Right lobe of liver (tissue), 6 donors: ENCODE results near the gene TPM2. TPM values are rescaled to one million over a fixed set of nuclear protein-coding genes. Genes with fewer than 3 reads are reported as not detected.

ENCODE experiments used
- ATAC-seq, 4 donors: fragments of 200-7000 bp; cut with Tn5 transposase; one replicate each; pipeline ENCODE4 v1.9.1; 2020; ENCODE audit warnings: mild to moderate bottlenecking in 4 of 4, moderate library complexity in 4 of 4
- DNase-seq, 3 donors: peaks; one replicate each; pipeline ENCODE4 v3.0.0-alpha.2; 2020
- H3K27ac ChIP-seq, 3 donors: fragments of 200-600 bp; one replicate each; pipeline ENCODE4 v1.8.0; 2022
- H3K27me3 ChIP-seq, 2 donors: fragments of 200-600 bp; one replicate each; pipeline ENCODE4 v1.8.0; 2022
- H3K36me3 ChIP-seq, 4 donors: fragments of 200-600 bp; sonication (generic) in 1 of 4; one replicate each; pipeline versions ENCODE4 v1.5.1 to v1.8.0; 2017 to 2022; ENCODE audit warnings: control low read depth in 1 of 4
- H3K4me1 ChIP-seq, 4 donors: fragments of 200-600 bp; sonication (generic) in 1 of 4; one replicate each; pipeline versions ENCODE4 v1.5.1 to v1.8.0; 2017 to 2022; ENCODE audit warnings: control low read depth in 1 of 4
- H3K4me3 ChIP-seq, 3 donors: fragments of 200-600 bp; one replicate each; pipeline ENCODE4 v1.8.0; 2022
- H3K9me3 ChIP-seq, 4 donors: fragments of 200-600 bp; sonication (generic) in 1 of 4; one replicate each; pipeline versions ENCODE4 v1.5.1 to v1.8.0; 2017 to 2022; ENCODE audit warnings: control low read depth in 1 of 4
- POLR2A ChIP-seq: fragments of 450-650 bp; IDR thresholded peaks from one replicate; pipeline ENCODE4 v1.6.1; 2017; ENCODE audit warnings: antibody characterized with exemption, mild to moderate bottlenecking
- WGBS: methylation state at CpG from one replicate; pipeline ENCODE4 v1.1.6; 2018; ENCODE audit warnings: low coverage, low lambda C conversion rate; ENCODE audit not compliant: insufficient coverage; ENCODE audit errors: missing lambda C conversion rate; 5-methylcytosine and 5-hydroxymethylcytosine counted together
- intact Hi-C, 2 donors: fragments of 100-400 bp; cut with DNase I; formaldehyde crosslinking; loops; one replicate each; pipeline versions ENCODE4 v1.11.2 to v1.14.1; 2022
- total RNA-seq, 6 experiments: library from RNA; depleted of rRNA in 2 of 6; stranded (reverse); fragments of >200 nt in 2 of 6; fragmentation: NEBNext Ultra II Directional in 3 of 6; extraction: Animal tissue kit (Norgen Biotek cat#: 25700) in 3 of 6; gene quantifications; one replicate each; pipeline versions ENCODE4 v1.1.0 to v1.2.4, GENCODE V29; 2016 to 2023
- TF ChIP-seq, protein P1 (sequence below), 4 donors: fragments of 200-600 bp in 3 of 4; fragments of 450-650 bp in 1 of 4; IDR thresholded peaks; one replicate each; pipeline versions ENCODE4 v1.5.1 to v1.8.0; 2016 to 2022; ENCODE audit warnings: antibody characterized with exemption in 4 of 4, mild to moderate bottlenecking in 2 of 4
- donor health status: DM: no; HTN: yes; CAD: no.
- donor health status: DM: no; HTN: no; CAD: no.
- donor health status: DM: no; HTN: no; CAD: no.
- donor health status: DM: no; HTN: yes; CAD: no.
- donor health status: DM: no; HTN: yes; CAD: no.

Gene TPM2
- total RNA-seq, 6 experiments from 2014 or later = 4.7 to 23.3 (median 12.4) TPM

DNA sequence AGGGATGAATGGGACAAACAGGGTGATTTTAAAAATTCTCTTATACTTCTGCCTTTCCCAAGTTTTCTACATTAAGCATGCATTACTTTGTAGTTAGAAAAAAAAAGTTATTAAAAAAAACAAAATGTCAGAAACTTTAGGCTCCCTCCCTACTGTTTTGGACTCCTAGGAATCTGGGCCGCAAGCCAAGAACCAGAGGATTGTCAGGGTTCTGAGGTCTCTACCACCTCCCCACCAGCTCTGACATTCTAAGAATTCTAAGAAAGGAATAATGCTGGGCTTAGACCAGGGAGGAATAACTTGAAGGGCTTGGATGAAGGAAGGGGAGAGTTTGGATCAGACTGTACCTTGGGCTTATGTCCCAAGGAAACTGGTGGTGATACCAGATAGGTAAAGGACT, 23.7 kb downstream of the TPM2 start:
- intact Hi-C loops = loop anchor here in 1 of 2 donors (10.0 kb wide), 1 partner anchor 59 kb away; no protein-coding TSS in a partner anchor
- Histone ChIP-seq H3K36me3 (no peaks in the 10 kb centered on the region), H3K27me3 (no peaks in the 10 kb centered on the region), H3K4me3 (no peak overlapping the region), H3K27ac (no peak overlapping the region), H3K4me1 (peaks cover 0 to 33% (median 6%) of the 10 kb centered on the region in 4 donors), H3K9me3 (no peaks in the 10 kb centered on the region)
- ATAC-seq (no peak), DNase-seq (peak in 1 of 3 donors; percentile 16)
- WGBS = 60% methylated on average over 1 of the region's 1 CpG
- TF ChIP-seq, protein P1, sequence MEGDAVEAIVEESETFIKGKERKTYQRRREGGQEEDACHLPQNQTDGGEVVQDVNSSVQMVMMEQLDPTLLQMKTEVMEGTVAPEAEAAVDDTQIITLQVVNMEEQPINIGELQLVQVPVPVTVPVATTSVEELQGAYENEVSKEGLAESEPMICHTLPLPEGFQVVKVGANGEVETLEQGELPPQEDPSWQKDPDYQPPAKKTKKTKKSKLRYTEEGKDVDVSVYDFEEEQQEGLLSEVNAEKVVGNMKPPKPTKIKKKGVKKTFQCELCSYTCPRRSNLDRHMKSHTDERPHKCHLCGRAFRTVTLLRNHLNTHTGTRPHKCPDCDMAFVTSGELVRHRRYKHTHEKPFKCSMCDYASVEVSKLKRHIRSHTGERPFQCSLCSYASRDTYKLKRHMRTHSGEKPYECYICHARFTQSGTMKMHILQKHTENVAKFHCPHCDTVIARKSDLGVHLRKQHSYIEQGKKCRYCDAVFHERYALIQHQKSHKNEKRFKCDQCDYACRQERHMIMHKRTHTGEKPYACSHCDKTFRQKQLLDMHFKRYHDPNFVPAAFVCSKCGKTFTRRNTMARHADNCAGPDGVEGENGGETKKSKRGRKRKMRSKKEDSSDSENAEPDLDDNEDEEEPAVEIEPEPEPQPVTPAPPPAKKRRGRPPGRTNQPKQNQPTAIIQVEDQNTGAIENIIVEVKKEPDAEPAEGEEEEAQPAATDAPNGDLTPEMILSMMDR (IDR thresholded peaks at IDR 0.05) = no peak
- TF ChIP-seq POLR2A = no peak

DNA sequence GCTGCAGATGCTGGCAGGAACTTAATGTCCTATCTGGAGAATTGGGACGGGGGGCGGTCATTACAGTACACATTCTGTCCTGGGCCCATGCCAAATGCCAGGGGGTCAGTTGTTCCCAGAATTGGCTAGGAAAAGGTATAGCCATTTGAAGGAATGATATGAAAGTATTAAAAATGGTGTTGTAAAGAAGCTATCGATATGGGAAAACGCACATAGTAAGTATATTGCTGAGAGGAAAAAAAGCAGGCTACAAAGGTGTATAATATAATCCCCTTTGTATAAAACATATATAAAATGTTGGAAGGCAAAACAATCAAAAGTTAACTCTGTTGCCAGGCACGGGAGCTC, 24.3 kb downstream of the TPM2 start:
- 28% methylated on average over 5 of the region's 5 CpGs for WGBS
- Histone ChIP-seq H3K27ac (peak overlapping the region in 1 of 3 donors; percentile 26), H3K4me1 (peaks cover 0 to 38% (median 7%) of the 10 kb centered on the region in 4 donors), H3K4me3 (peak overlapping the region; percentile 18 to 58 (median 48)), H3K27me3 (no peaks in the 10 kb centered on the region), H3K36me3 (no peaks in the 10 kb centered on the region), H3K9me3 (no peaks in the 10 kb centered on the region)
- intact Hi-C loops = loop anchor here in 1 of 2 donors (10.0 kb wide), 1 partner anchor 59 kb away; no protein-coding TSS in a partner anchor
- no peak for TF ChIP-seq POLR2A
- TF ChIP-seq, protein P1 (IDR thresholded peaks at IDR 0.05) = no peak
- ATAC-seq (no peak), DNase-seq (no peak)

DNA sequence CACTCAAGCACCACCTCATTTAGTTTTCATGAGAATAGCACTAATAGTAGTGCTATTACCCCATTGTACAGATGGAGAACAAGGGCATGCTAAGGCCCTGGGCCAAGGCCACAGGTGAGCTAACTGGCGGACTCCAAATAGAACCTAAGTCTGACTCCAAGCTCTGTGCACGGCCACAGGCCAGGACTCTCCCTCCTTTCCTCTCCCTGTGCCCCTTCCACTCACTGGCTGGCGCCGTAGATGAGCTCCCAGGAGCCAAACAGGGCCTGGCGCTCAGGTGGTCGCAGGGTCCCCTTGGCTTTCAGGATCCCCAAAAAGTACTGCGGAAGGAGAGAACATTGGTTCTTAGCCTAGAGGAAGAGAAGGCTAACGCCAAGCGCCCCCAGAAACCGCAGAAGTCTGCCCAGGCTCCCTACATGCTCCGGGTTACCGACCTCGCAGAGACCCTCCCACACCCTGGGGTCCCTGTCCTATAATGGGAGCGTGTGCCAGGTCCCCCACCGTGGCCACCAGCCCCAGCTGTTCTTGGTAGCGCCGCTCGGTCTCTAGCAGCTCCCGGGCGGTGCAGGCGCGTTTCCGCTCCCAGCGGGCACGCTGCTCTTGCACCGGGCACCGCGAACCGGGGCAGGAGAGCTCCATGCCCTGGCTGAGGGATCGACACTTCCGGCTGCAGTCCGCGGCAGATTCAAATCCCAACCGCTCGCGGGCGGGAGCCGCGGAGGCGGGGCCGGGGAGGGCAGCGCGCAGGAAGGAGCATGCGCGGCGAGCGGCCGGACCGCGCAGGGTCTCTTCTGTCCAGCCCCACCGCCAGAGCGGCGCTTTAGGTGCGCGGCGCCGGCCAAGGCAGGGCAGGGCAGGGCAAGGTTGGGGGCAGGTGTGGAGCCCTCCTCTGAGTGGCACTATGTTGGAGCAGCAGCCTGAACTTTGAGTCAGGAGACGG, 24.9 kb downstream of the TPM2 start, which contains the start of gene ARHGEF39:
Gene ARHGEF39 (minus strand): TSS at position 665 of the 940 bp plus-strand sequence. CDS start 26 bp downstream, at position 639.
- TF ChIP-seq, protein P1 (IDR thresholded peaks at IDR 0.05) = peak in 2 of 4 donors; percentile 18 to 25
- TF ChIP-seq POLR2A = peak; percentile 49
- 0% methylated on average over 1 of the region's 58 CpGs for WGBS
- DNase-seq (peak; percentile 85 to 87 (median 85)), ATAC-seq (peak; percentile 82 to 88 (median 87))
- peak within 1 kb of the TSS; percentile 18 to 58 (median 48) for H3K4me3 ChIP-seq
- no peaks in the 10 kb centered on the region for H3K36me3 ChIP-seq
- H3K27ac ChIP-seq = peak within 1 kb of the TSS in 1 of 3 donors; percentile 26
- no peaks in the 10 kb centered on the region for H3K27me3 ChIP-seq
- H3K9me3 ChIP-seq = no peaks in the 10 kb centered on the region
- intact Hi-C loops = loop anchor here (5.0 to 10.0 kb wide), 2 partner anchors 60 to 62 kb away; no protein-coding TSS in a partner anchor
- H3K4me1 ChIP-seq = peaks cover 0 to 38% (median 7%) of the 10 kb centered on the region in 4 donors

GRCh38 chr9:35662437-35662836, 27.3 kb downstream of the TPM2 start:
- WGBS = no CpG with 5 or more reads among the region's 7 CpGs
- Histone ChIP-seq H3K27me3 (no peaks in the 10 kb centered on the region), H3K9me3 (no peaks in the 10 kb centered on the region), H3K4me1 (peaks cover 0 to 32% (median 3%) of the 10 kb centered on the region in 4 donors), H3K27ac (peak overlapping the region in 1 of 3 donors; percentile 36), H3K36me3 (no peaks in the 10 kb centered on the region), H3K4me3 (no peak overlapping the region)
- intact Hi-C loops = loop anchor here (5.0 to 10.0 kb wide), 2 partner anchors 62 to 65 kb away; no protein-coding TSS in a partner anchor
- ATAC-seq (no peak), DNase-seq (no peak)
- no peak for TF ChIP-seq POLR2A
- TF ChIP-seq, protein P1 (IDR thresholded peaks at IDR 0.05) = no peak
